Mononuclear cell (primary cell): Measurements from ENCODE around the gene LEP. TPM values are rescaled to one million over a fixed set of nuclear protein-coding genes. Genes with fewer than 3 reads are reported as not detected.

Experiments used
- H3K27me3 ChIP-seq: 2 replicates; pipeline ENCODE4 v1.6.0; 2011; ENCODE audit warnings: low read length, control low read depth; ENCODE audit not compliant: insufficient read depth
- H3K4me1 ChIP-seq: 2 replicates; pipeline ENCODE4 v1.5.1; 2011; ENCODE audit warnings: mild to moderate bottlenecking, low read length, control low read depth; ENCODE audit not compliant: insufficient read depth
- H3K4me3 ChIP-seq: 2 replicates; pipeline ENCODE4 v1.5.1; 2011; ENCODE audit warnings: mild to moderate bottlenecking, low read length, moderate library complexity
- H3K9me3 ChIP-seq: 2 replicates; pipeline ENCODE4 v1.5.1; 2011; ENCODE audit warnings: low read depth, mild to moderate bottlenecking, control low read depth, low read length
- total RNA-seq: library from RNA; depleted of rRNA; stranded (reverse); fragments of >200 nt; gene quantifications from one replicate; pipeline ENCODE4 v1.2.3, GENCODE V29; 2012

The LEP gene
- not detected for total RNA-seq

DNA sequence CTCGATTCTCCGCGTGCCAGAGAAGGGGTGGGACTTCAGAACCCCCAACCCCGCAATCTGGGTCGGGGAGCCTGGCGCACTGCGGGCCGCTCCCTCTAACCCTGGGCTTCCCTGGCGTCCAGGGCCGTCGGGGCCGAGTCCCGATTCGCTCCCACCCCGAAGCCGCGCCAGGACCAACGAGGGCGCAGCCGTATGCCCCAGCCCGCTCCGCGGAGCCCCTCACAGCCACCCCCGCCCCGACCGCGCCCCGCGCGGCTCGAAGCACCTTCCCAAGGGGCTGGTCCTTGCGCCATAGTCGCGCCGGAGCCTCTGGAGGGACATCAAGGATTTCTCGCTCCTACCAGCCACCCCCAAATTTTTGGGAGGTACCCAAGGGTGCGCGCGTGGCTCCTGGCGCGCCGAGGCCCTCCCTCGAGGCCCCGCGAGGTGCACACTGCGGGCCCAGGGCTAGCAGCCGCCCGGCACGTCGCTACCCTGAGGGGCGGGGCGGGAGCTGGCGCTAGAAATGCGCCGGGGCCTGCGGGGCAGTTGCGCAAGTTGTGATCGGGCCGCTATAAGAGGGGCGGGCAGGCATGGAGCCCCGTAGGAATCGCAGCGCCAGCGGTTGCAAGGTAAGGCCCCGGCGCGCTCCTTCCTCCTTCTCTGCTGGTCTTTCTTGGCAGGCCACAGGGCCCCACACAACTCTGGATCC lies at the start of gene LEP:
TSS of gene LEP (plus strand) at position 583 of the 691 bp plus-strand sequence. CDS start 10,741 bp downstream, outside the sequence.
- Histone ChIP-seq H3K4me1 (peaks cover 18% of the 10 kb centered on the region), H3K27me3 (peaks cover 3% of the 10 kb centered on the region), H3K4me3 (no peak within 1 kb of the TSS), H3K9me3 (no peaks in the 10 kb centered on the region)

DNA sequence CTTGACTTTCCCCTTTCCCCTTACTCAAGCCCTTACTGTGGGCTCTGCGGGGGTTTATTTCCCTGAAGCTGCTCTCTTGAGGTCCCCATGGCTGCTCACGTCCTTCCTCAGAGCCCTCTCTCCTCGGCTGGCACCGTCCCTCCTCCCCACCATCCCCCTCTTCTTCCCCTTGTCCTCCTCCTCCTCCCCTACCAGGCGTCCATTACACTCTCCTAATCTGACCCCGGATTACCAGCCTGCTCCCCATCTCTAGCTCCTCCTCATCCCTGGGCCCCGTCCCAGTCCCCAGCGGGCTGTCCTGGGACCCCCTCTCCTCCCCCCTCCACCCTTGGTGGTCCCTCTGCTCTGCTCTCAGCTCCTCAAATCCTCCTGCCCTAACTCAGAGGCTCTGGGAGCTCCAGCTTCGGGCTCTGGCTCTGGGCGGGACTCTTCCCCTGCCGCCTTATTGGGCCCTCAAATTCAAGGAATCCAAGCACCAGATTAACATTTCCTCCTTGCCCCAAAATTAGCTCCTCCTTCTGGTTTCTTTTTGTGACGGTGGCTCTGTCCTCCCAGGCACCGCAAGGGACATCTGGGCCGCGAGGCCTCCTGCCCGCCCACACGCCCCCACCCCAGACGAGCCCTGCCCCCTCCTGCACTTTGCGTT lies 48.5 kb upstream of the LEP start:
- Histone ChIP-seq H3K9me3 (peaks cover 23% of the 10 kb centered on the region), H3K4me1 (no peaks in the 10 kb centered on the region), H3K4me3 (no peak overlapping the region), H3K27me3 (peaks cover 14% of the 10 kb centered on the region)

GRCh38 chr7:128194533-128195282 lies 46.4 kb upstream of the LEP start:
- H3K27me3 ChIP-seq, result peaks cover 14% of the 10 kb centered on the region
- H3K4me3 ChIP-seq, result no peak overlapping the region
- H3K4me1 ChIP-seq, result no peaks in the 10 kb centered on the region
- H3K9me3 ChIP-seq, result peaks cover 23% of the 10 kb centered on the region

DNA sequence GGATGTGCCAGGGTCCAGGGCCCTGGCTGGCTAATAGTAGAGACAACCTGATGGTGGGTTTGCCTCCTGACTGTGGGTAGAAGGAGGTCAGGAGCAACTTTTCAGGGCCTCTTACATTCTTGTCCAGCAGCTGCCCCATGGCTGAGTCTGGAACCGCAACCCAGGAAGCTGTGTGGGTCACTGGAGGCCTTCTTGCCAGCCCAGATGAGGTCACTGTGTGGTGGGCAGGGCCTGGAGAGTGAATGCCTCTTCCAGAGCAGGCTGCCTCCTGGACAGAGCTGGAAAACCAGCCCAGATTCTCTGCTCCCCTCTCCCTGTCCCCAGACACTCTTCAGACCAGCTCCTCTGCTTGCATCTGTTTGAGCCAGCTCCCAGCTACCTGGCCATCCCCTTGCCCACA lies 43.5 kb upstream of the LEP start:
- Histone ChIP-seq H3K9me3 (peaks cover 23% of the 10 kb centered on the region), H3K4me1 (peaks cover 12% of the 10 kb centered on the region), H3K4me3 (no peak overlapping the region), H3K27me3 (peaks cover 19% of the 10 kb centered on the region)

DNA sequence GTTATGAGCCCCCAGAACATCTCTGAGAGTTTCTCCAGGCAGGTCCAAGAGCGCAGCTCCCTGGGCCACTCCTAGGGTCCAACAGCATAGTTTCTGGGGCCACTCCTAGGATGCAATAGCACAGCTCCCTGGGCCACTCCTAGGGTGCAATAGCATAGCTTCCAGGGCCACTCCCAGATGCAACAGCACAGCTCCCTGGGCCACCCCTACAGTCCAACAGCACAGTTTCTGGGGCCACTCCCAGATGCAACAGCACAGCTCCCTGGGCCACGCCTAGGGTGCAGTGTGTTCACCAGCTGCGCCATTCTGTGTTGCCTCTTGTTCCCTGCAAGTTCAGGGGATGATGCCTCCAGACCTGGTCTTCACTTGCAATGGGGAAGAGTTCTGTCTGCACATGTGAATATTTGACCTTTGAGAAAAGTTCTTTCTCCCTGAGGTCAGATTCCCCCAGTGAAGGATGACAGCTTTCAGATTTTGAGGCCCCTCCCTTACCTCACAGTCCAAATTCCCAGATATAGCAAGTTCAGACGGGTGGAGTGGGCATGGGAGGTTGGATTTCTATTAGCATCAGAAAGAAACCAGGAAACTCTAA lies 43.0 kb upstream of the LEP start:
- peaks cover 24% of the 10 kb centered on the region for H3K27me3 ChIP-seq
- peaks cover 23% of the 10 kb centered on the region for H3K9me3 ChIP-seq
- H3K4me3 ChIP-seq, result no peak overlapping the region
- peaks cover 12% of the 10 kb centered on the region for H3K4me1 ChIP-seq

GRCh38 chr7:128200376-128200775 lies 40.7 kb upstream of the LEP start:
- peaks cover 4% of the 10 kb centered on the region for H3K9me3 ChIP-seq
- peaks cover 33% of the 10 kb centered on the region for H3K27me3 ChIP-seq
- peaks cover 12% of the 10 kb centered on the region for H3K4me1 ChIP-seq

DNA sequence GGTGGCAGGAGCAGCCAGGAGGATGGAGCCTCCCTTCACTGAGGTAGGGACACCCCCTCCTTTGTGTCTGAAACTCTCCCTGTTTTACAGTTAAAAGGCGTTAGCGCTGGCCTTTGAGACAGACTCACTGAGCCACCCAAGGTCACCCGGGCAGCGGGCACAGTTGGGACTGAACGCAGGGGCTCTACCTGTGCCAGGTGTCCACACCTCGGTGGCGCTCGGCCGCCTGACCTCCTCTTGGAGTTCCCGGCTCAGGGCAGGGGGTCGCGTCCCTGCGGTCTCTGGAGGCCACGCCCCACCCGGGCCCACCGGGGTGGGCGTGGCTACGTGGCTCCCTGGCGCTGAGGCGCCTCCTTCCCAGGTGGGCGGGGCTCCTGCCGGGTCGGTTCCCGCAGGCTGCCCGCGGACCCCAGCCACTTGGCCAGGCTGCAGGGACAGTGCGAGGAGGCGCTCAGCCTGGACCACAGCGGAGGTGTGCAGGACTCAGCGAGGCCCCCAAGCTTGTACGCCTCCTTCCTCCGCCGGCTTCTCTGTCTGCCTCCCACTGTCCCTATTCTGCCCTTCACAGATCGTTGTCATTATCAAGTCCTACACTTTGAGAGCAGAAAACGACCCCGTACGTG lies 39.9 kb upstream of the LEP start:
- Histone ChIP-seq H3K27me3 (peaks cover 33% of the 10 kb centered on the region), H3K4me1 (peaks cover 12% of the 10 kb centered on the region), H3K9me3 (no peaks in the 10 kb centered on the region), H3K4me3 (no peak overlapping the region)

More at GRCh38 chr7:128200376-128200775, 40.7 kb upstream of the LEP start:
- no peak overlapping the region for H3K4me3 ChIP-seq

DNA sequence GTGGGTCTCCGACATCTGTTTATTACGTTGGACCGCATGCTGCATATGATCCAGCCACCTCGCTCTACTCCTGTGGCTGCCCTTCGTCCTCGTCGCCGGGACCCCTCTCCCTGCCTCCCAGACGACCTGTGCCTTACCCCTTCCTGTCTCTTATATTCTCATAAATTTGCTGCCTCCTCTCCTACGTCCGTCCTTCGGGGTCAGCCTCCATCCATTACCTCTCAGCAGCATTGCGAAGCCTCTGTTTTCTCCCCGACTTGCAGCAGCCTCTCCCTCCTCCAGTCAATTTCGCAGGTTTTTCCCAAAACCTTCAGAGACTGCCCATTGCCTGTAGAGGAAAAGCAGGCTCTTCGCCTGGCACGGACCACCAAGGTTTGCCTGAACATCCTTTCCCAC lies 39.4 kb upstream of the LEP start:
- H3K27me3 ChIP-seq, result peaks cover 33% of the 10 kb centered on the region
- H3K4me3 ChIP-seq, result no peak overlapping the region
- H3K9me3 ChIP-seq, result no peaks in the 10 kb centered on the region
- peaks cover 12% of the 10 kb centered on the region for H3K4me1 ChIP-seq

GRCh38 chr7:128202287-128202957 lies 38.7 kb upstream of the LEP start:
- Histone ChIP-seq H3K4me1 (peaks cover 12% of the 10 kb centered on the region), H3K4me3 (no peak overlapping the region), H3K27me3 (peaks cover 33% of the 10 kb centered on the region), H3K9me3 (no peaks in the 10 kb centered on the region)

GRCh38 chr7:128203047-128203491 lies 38.0 kb upstream of the LEP start:
- H3K9me3 ChIP-seq, result no peaks in the 10 kb centered on the region
- peaks cover 33% of the 10 kb centered on the region for H3K27me3 ChIP-seq
- peaks cover 12% of the 10 kb centered on the region for H3K4me1 ChIP-seq
- H3K4me3 ChIP-seq, result no peak overlapping the region

GRCh38 chr7:128203710-128204214 lies 37.3 kb upstream of the LEP start:
- Histone ChIP-seq H3K9me3 (no peaks in the 10 kb centered on the region), H3K4me1 (peaks cover 12% of the 10 kb centered on the region), H3K27me3 (peaks cover 33% of the 10 kb centered on the region), H3K4me3 (no peak overlapping the region)

DNA sequence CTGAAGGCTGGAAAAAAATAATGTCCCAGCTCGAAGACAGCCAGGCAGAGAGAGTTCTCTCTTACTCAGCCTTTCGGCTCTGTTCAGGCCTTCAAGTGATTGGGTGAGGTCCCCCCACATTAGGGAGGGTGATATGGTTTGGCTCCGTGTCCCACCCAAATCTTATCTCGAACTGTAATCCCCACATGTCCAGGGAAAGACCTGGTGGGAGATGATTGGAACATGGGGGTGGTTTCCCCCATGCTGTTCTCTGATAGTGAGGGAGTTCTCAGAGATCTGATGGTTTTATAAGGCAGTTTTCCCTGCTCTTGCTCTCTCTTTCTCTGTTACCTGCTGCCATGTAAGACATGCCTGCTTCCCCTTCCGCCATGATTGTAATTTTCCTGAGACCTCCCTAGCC lies 36.6 kb upstream of the LEP start:
- no peaks in the 10 kb centered on the region for H3K9me3 ChIP-seq
- peaks cover 12% of the 10 kb centered on the region for H3K4me1 ChIP-seq
- H3K4me3 ChIP-seq, result no peak overlapping the region
- peaks cover 33% of the 10 kb centered on the region for H3K27me3 ChIP-seq

DNA sequence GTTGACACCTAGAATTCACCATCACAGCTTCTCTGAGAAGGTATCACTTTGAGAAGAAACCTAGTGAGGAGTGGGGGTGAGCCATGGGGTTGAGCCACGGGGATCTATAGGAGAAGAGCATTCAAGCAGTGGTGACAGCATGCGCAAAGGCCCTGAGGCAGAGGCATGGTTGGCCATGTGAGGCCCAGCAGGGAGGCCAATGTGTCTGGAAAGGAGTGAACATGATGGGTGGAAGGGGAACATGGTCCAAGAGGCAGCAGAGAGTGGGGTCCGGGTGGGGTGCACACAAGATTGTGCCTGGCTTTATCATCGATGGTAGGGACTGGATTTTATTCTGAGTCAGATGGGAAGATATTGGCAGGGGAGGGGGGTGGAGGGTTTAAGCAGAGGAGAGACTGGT lies 36.0 kb upstream of the LEP start:
- Histone ChIP-seq H3K9me3 (no peaks in the 10 kb centered on the region), H3K4me1 (peaks cover 12% of the 10 kb centered on the region), H3K4me3 (no peak overlapping the region), H3K27me3 (peaks cover 33% of the 10 kb centered on the region)
